CD4-positive, alpha-beta T cell treated with Interleukin-15 for 4 hours (primary cell): ENCODE measurements around the gene PCDHGB7.
"Not testable (repeated sequence)": the region's sequence is repeated elsewhere in the genome, so short reads cannot be mapped to it uniquely, and the experiment has no call there.

Source experiments
- DNase-seq: peaks from one replicate; pipeline ENCODE4 v3.0.0-alpha.2; 2020; ENCODE audit warnings: low spot score

Gene PCDHGB7

GRCh38 chr5:141397756-141398551, 19.5 kb upstream of the PCDHGB7 start, which contains the start of gene PCDHGB5:
PCDHGB5 (plus strand) TSS chr5:141397947; CDS start chr5:141398128, 181 bp downstream.
- DNase-seq = peak; percentile 31

- no peak for DNase-seq
These were observed 18.9 kb upstream of the PCDHGB7 start for GRCh38 chr5:141398608-141399007.

- DNase-seq = no peak
These were observed 17.8 kb upstream of the PCDHGB7 start for GRCh38 chr5:141399555-141400258.

GRCh38 chr5:141402553-141403243, 14.8 kb upstream of the PCDHGB7 start, which contains the start of gene PCDHGA9:
PCDHGA9 (plus strand) TSS chr5:141402778; CDS start chr5:141402953, 175 bp downstream.
- DNase-seq = no peak

- DNase-seq = no peak
These were observed 14.1 kb upstream of the PCDHGB7 start for GRCh38 chr5:141403387-141403786.

- DNase-seq = peak; percentile 26
These were observed 9.5 kb upstream of the PCDHGB7 start, which contains the start of gene PCDHGB6 for GRCh38 chr5:141407790-141408505. PCDHGB6 (plus strand) TSS chr5:141408021; CDS start chr5:141408203, 182 bp downstream.

GRCh38 chr5:141409598-141410306, 7.7 kb upstream of the PCDHGB7 start:
- no peak for DNase-seq

- DNase-seq = peak; percentile 23
These were observed 5.9 kb upstream of the PCDHGB7 start for GRCh38 chr5:141411575-141411974.

- DNase-seq = peak; percentile 58
These were observed 4.5 kb upstream of the PCDHGB7 start, which contains the start of gene PCDHGA10 for GRCh38 chr5:141412854-141413539. PCDHGA10 (plus strand) TSS chr5:141412987; CDS start chr5:141413176, 189 bp downstream.

GRCh38 chr5:141413540-141414069, 3.9 kb upstream of the PCDHGB7 start:
- DNase-seq = no peak

- DNase-seq = not testable (repeated sequence)
These were observed 2.8 kb upstream of the PCDHGB7 start for GRCh38 chr5:141414548-141415274.

GRCh38 chr5:141415275-141415618, 2.2 kb upstream of the PCDHGB7 start:
- not testable (repeated sequence) for DNase-seq

- DNase-seq = no peak
These were observed 1.8 kb downstream of the PCDHGB7 start for GRCh38 chr5:141419074-141419880.

GRCh38 chr5:141420855-141421488, 3.5 kb downstream of the PCDHGB7 start, which contains the start of gene PCDHGA11:
PCDHGA11 (plus strand) TSS chr5:141421051; CDS start chr5:141421228, 177 bp downstream.
- peak; percentile 42 for DNase-seq

- DNase-seq = no peak
These were observed 4.0 kb downstream of the PCDHGB7 start for GRCh38 chr5:141421489-141421855.

- DNase-seq = no peak
These were observed 5.3 kb downstream of the PCDHGB7 start for GRCh38 chr5:141422742-141423291.

GRCh38 chr5:141427783-141428426, 10.4 kb downstream of the PCDHGB7 start:
- no peak for DNase-seq
